ENCODE measurements around the gene ADPRM.
"Not testable (repeated sequence)": the region's sequence is repeated elsewhere in the genome, so short reads cannot be mapped to it uniquely, and the experiment has no call there.

ADPRM gene

DNA sequence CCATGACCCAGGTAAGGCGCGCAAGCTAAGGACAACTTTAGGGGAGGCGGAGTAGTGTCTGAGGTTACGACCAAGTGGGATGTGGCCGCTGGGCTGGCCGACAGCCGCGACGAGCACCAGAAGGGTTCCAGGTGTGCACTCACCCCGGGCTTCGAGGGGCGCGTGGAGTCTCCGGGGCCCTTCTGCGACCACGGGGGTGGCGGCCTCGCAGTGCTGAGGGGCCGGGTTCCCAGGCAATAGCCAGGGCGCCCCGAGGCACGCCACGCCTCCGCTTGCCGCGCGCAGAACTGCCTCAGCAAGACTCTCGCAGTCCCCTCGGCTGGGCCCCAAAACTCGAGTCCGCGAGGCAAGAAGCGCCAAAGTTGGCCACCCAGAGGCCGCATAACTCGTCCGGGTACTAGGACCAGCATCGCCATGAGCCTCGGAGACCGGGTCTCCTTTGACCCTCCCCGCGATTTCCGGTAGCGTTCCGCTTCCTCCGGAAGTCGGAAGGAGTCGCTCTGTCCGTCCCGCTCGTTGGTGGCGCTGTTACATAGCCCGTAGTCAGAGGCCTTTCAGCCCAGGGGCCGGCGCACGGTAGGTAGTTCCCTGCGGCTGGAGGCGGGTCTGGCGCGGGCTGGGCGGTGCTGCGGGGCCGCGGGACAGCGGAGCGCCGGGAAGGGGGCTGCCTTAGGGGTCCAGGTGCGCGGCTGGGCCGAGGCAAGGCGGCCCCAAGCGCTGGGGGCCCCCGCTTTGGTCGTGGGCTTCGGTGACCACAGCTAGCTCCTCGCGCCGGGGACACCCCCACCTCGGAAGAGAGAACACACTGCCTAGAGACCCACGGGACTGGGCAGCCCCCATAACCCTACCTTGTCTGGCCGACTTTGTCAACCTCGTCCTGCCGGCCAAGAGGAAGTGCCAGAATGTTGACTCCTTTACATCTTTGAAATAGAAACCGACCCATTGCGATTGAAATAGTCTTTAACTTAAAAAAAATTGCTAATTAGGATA lies at the start of gene ADPRM, which contains the start of gene SCO1:
Gene ADPRM (plus strand): TSS at position 503 of the 990 bp plus-strand sequence. CDS start 7,333 bp downstream, outside the sequence.
Gene SCO1 (minus strand): TSS at position 442 of the 990 bp plus-strand sequence. CDS start 26 bp downstream, at position 416.
- peak; percentile 96 for DNase-seq (ENCODE audit: low spot score)

GRCh38 chr17:10648381-10648780 lies 49.0 kb upstream of the ADPRM start:
- no peak for DNase-seq (ENCODE audit: low spot score)

DNA sequence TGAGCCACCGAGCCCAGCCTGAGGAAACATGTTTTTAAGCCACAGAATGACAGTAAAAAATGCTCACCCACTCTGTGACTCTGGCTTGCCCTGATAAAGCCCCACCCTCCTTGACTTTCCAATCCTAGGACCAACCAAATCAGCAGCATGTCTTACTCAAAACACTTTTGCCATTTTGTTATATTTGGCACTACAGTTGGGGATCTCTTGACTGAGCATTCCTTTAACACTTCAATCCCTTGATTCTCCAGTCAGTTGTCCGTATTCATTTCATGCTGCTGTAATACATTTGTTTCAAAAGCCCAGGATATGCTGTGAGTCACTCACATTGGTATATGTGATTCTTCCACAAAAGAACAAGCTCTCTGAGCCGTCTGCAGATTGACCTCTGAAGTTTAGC lies 48.4 kb upstream of the ADPRM start:
- no peak for DNase-seq (ENCODE audit: low spot score)

DNA sequence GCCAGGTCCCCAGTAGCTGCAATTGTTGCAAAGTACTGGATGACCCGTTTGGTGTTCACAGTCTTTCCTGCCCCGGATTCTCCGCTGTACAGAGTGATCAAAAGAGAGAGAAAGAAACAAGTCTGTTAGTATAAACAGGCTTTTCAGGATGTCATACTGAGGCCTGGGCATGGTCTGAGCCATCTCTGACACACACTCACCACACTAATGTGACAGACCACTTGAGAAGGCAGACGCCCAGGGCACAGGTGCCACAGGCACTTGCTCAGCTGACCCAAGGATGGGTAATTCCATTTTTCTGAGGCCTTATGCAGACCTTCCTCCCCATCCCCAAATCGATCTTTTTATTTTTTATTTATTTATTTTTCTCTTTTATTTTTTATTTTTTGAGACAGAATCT lies 47.8 kb upstream of the ADPRM start:
- no peak for DNase-seq (ENCODE audit: low spot score)

DNA sequence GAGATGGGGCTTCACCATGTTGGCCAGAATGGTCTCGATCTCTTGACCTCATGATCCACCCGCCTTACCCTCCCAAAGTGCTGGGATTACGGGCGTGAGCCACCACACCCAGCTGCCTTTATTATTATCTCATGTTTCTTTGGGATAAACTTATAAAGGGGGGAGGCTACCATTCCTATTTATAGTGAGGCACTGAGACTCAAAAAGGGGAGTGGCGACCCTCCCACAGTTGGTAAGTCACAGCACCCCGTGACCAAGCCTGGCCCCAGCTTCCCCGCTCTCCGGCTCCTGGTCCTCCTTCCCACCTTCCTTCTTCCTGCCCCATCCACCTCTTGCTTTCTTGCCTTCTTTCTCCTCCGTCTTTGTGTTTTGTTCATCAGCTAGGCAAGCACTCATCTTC lies 45.5 kb upstream of the ADPRM start:
- no peak for DNase-seq (ENCODE audit: low spot score)

DNA sequence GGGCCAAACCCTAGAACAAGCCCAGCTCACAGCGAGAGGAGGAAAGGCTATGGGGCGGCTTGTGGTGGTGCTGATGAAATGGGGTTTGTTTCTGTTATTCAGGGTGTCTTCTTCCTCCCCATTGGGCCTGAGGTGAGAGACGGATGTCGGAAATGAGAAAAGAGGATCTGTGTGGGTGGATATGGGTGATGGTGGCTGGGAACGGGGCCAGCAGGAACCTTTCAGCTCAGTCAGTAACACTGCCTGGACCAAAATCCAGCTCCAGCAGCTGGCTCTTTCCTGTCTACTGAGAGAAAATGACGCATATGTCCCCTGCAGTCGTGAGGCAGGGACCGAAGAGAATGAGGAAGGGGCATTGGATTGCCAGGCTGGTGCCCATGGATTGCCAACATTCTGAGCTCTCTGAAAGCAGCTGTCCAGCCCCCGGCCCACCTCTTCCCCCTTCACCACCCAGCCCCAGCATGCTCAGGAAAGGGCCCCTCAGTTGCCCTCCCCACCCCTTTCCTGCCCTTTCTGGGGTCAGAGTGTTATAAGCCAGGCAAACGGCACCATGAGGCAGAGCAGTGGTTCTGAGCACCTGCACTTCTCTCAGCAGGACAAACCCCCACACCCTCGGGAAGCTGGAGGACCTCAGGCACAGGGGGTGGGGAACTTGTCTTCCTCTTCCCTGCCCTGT lies 44.3 kb upstream of the ADPRM start:
- DNase-seq (ENCODE audit: low spot score) = no peak

DNA sequence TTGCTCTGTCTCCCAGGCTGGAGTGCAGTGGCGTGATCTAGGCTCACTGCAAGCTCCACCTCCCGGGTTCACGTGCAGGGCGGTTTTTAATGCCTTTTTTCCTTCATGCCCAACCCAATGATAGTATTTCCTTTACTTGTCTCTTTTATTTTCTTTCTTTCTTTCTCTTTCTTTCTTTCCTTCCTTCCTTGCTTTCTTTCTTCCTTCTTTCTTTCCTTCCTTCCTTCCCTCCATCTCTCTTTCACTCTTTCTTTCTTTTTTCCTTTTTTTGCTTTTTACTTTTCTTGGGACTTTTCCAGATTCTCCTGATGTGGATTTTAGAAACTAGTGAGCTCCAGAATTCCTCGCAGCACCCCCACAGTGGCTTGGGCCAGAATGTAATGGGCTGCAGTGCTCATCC lies 43.4 kb upstream of the ADPRM start:
- no peak for DNase-seq (ENCODE audit: low spot score)

DNA sequence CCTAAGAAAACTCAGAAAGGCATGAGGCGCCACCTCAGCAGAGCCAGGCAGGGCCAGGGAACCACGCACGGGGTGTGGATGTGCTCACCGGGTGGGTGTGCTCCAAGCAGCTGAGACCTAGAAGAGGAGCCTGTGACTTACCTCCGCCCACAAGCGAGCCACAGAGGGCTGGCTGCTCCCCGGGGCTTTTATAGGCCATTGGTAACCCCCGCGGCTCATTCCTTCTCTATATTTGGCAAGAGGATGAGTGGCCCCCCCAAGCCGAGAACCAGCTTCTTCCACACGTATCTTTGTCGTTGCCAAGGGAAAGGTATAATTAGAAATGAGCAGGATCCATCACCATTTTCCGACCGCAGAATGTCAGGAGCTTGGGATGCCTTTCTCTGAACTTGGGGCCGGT lies 40.2 kb upstream of the ADPRM start, which contains the start of gene MYH3:
Gene MYH3 (minus strand): TSS at position 162 of the 400 bp plus-strand sequence. CDS start 2,245 bp downstream, outside the sequence.
- DNase-seq (ENCODE audit: low spot score) = no peak

GRCh38 chr17:10657879-10658278 lies 39.5 kb upstream of the ADPRM start:
- DNase-seq (ENCODE audit: low spot score) = no peak

- no peak for DNase-seq (ENCODE audit: low spot score)
These were observed 36.0 kb upstream of the ADPRM start for GRCh38 chr17:10661437-10661836.

GRCh38 chr17:10663231-10663630 lies 34.2 kb upstream of the ADPRM start:
- no peak for DNase-seq (ENCODE audit: low spot score)

DNA sequence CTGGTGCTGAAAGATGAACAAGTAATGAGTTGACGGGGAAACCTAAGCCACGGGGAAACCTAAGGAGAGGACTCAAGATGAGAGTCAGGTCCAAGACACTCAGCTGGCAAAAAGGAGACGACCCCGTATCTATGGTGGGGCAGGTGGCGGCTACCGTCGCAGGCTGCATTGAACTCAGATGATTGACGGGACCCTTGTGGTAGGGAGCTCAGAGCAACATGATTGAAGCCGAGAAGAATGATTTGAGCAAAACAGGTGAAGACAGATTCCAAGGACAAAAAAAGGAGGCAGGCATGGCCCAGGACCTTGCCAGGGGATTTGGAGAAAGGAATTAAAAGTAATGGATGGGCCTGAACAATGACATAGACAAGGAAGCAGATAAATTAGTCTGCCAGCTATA lies 32.8 kb upstream of the ADPRM start:
- DNase-seq (ENCODE audit: low spot score) = no peak

- DNase-seq (ENCODE audit: low spot score) = no peak
These were observed 30.5 kb upstream of the ADPRM start for GRCh38 chr17:10666906-10667305.

- DNase-seq (ENCODE audit: low spot score) = peak; percentile 42
These were observed 28.6 kb upstream of the ADPRM start for GRCh38 chr17:10668775-10669174.

- DNase-seq (ENCODE audit: low spot score) = no peak
These were observed 24.1 kb upstream of the ADPRM start for GRCh38 chr17:10673312-10673711.

DNA sequence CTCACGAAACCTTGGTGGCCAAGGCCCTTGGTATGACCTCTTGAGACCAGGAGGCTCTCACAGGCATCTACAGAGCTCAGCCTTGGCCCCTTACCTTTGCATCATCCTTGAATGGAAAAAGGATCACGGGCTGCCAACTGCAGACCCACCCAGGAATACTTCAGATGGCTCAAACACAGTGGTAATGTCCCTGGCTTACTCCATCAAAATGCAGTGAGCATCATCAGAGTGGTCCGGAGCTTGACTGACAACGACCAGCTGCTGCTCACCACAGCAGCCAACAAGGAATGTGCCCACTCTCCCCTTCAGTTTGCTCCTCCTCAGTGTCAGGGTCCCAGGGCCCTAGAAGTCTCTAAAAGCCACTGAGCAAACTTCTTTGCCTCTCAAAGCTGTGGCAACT lies 22.7 kb upstream of the ADPRM start:
- DNase-seq (ENCODE audit: low spot score) = no peak

- DNase-seq (ENCODE audit: low spot score) = peak; percentile 44
These were observed 15.4 kb upstream of the ADPRM start for GRCh38 chr17:10681866-10682446.

DNA sequence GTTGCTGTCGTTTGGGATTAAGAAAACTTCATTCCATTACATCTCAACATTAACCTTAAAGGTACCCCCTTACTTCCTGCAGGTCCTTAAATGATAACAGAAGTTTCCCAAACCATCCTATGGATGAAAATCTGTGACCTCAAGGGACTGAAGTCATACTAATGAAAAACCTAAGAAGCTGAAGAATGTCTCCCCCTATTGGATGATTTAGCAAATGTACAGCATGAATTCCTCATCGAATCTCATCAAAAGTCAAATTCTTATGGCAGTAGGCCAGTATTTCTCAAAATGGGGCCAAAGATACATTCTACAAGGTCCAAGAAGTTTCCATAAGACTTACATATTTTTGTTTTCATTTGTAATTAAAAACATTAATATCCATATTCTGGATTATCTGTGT lies 13.5 kb upstream of the ADPRM start:
- no peak for DNase-seq (ENCODE audit: low spot score)

GRCh38 chr17:10687499-10687898 lies 9.9 kb upstream of the ADPRM start:
- DNase-seq (ENCODE audit: low spot score) = no peak

DNA sequence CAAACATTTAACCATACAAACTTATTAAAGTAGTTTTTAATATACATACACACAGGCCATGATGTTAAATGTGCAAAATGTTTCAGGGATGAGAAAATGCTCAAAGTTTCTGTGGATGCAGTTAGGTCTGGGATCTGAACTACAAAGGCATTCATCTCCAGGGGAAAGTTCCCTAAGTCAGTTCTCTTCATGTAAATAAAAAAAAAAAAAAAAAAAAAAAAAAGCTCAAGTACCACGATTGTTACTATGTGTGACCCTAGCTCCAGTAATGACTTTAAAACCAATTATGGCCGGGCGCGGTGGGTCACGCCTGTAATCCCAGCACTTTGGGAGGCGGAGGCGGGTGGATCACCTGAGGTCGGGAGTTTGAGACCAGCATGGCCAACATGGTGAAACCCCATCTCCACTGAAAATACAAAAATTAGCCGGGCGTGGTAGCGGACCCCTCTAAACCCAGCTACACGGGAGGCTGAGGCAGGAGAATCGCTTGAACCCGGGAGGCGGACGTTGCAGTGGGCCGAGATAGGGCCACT lies 1.5 kb upstream of the ADPRM start:
- not testable (repeated sequence) for DNase-seq (ENCODE audit: low spot score)

- DNase-seq (ENCODE audit: low spot score) = peak; percentile 29
These were observed 863 bp downstream of the ADPRM start for GRCh38 chr17:10698096-10698818.

- DNase-seq (ENCODE audit: low spot score) = no peak
These were observed 2.5 kb downstream of the ADPRM start for GRCh38 chr17:10699856-10700255.

Data from AG20443 (cell line).